22Rv1 (cell line): ENCODE data around the gene POLR2C.

Source experiments
- H3K27ac ChIP-seq: fragments of 450-650 bp; 2 replicates; pipeline ENCODE4 v1.5.1; 2017
- ZFX ChIP-seq: fragments of 450-650 bp; IDR thresholded peaks from 2 replicates; pipeline ENCODE4 v1.6.1; 2017; ENCODE audit warnings: antibody characterized with exemption, borderline replicate concordance
- TF ChIP-seq, protein P1 (sequence below): fragments of 450-650 bp; IDR thresholded peaks from 2 replicates; pipeline ENCODE4 v1.5.1; 2017; ENCODE audit warnings: mild to moderate bottlenecking

Gene POLR2C

DNA sequence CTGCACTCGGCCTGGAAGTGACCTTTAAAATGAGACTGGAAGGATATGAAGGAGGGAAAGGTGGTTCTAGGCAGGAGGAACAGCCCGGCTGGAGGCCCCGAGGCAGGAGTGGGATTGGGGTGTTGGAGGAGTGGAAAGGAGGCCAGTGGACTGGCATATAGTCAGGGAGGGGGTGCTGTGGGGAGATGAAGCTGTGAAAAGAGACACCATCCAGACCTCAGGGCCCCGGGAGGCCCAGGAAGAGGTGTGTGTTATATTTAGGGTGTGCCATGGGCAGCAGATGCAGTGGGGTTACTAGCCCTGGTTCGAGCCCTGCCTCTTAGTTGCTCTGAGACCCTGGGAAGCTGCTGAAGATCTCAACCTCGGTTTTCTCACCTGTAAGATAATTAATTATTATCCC is 42.7 kb downstream of the POLR2C start:
- TF ChIP-seq, protein P1, sequence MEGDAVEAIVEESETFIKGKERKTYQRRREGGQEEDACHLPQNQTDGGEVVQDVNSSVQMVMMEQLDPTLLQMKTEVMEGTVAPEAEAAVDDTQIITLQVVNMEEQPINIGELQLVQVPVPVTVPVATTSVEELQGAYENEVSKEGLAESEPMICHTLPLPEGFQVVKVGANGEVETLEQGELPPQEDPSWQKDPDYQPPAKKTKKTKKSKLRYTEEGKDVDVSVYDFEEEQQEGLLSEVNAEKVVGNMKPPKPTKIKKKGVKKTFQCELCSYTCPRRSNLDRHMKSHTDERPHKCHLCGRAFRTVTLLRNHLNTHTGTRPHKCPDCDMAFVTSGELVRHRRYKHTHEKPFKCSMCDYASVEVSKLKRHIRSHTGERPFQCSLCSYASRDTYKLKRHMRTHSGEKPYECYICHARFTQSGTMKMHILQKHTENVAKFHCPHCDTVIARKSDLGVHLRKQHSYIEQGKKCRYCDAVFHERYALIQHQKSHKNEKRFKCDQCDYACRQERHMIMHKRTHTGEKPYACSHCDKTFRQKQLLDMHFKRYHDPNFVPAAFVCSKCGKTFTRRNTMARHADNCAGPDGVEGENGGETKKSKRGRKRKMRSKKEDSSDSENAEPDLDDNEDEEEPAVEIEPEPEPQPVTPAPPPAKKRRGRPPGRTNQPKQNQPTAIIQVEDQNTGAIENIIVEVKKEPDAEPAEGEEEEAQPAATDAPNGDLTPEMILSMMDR: no peak
- no peak for TF ChIP-seq ZFX
- no peak overlapping the region for H3K27ac ChIP-seq

DNA sequence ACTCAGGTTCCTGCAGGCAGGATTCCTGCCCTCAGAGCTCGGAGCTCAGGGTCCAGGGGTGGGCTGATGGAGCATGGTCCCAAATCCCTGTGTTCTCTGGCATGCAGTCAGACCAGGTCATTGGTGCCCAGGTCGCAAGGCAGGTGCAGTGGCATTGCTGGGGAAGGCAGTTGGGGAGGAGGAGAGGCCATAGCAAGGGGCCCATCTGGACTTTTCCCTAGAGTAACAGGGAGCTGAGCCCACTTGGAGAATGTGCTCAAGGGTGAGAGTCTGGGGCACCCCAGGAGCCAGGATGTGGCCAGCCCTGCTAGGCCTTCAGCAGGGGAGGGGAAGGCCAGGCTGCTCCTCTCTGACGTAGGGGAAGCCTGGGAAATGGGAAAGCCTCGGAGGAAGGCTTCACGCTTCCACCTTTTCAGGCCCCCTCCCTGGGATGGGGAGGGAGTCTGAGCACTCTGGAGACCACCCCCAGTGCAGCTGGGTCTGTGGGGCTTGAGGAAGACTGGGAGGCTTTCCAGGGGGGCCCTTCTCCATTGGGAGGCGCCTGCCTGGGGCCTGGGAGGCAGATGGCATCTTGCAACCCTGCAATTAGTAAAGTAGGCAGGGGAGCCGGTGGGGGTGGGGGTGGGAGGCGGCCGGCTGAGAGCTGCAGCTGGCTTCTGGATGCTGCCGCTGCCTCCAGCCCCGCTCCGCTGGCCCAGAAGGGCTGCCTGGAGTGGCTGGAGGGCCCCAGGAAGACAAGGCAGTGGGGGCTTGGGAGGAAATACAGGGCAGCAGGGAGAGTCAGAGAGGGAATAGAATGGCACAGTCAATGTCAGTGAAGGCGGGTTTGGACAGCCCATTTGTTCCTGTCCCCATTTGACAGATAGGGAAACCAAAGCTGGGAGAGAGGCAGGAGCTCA is 44.9 kb downstream of the POLR2C start:
- TF ChIP-seq ZFX: no peak
- TF ChIP-seq, protein P1: no peak
- no peak overlapping the region for H3K27ac ChIP-seq

DNA sequence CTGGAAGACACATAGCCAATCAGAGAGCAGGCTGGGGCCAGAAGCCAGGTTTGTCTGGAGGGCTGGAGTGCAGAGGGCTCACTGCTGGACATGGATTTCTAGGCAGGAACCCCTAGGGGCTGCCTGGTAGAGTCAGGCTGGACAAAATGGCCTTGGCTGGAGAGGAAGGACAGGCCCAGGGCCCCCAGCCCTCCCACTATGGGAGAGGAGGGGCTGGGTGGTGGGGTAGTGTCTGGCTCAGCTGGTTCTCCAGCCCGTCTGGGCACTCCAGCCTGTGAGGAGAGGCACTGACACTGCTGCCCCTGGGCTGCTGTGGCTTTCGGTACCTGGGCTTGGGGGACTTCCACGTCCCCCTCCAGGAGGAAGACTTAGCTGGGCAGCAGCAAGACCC is 45.6 kb downstream of the POLR2C start:
- TF ChIP-seq, protein P1: no peak
- no peak for TF ChIP-seq ZFX
- H3K27ac ChIP-seq: no peak overlapping the region

DNA sequence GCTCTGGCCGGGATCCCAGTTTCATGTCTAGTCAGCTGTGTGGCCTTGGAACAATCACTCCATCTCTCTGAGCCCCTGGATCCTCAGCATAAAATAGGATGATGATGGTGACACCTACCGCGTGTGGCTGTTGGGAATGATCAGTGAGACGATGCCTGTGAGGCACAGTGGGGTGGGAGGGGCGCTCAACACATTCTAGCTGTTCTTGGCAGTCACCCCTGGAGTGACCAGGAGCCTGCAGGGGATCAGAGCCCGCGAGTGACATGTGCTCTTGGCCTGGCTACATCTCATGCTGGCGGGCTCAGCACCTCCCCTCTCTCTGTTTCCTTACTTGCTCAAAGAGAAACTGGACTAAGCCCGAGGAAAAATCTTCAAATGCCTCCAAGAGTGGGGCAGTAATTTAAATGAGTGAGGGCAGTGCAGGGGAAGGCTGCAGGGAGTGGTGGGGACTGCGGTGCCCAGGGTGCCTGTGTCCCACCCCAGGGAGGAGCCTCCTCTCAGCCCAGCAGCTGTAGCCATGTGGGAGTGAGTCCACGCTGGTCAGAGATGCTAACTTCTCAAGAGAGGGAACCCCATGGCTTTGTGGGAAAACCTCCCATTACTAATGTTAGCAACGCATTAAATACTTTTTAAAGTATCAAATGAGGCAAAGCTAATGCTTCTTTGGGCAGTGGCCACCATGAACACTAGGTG is 46.9 kb downstream of the POLR2C start:
- no peak for TF ChIP-seq ZFX
- TF ChIP-seq, protein P1: no peak
- H3K27ac ChIP-seq: no peak overlapping the region

DNA sequence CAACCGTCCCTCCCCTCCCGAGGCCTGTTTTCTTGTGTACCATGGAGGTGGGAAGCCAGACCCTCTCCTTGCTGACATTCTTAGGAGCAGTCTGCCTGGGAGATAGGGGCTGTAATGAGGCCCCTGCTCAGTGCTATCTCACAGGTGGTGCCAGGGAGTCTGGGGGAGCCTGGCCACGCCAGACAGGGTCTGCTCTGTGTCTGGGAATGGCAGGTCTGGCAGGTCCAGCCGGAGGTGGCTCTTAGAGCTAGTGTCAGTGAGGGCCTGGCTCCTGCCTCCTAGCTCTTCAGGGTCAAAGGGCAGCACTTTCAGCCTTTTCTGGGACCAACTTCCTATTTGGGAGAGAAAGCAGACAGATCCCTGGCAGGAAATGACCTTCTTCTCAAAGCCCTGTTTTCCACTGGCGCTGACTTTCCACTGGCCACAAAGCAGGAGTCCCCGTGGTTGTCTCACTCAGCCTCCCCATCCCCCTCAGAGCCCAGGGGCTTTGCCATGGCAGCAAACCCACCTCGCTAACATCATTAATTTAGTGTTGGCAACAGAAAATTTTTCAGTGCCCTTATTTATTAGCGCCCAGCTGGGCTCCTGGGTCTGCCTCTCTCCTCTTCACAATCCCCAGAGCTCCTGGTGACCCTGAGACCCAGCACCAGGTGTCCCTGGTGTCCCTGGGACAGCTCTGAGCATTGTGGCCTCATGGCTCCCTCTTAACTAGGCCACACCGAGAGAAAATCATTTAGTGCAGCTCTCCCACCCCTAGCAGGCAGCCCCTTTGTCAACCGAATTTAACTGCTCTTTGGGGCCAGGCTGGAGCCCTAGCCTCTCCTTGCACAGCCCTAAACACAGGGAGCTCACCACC is 47.8 kb downstream of the POLR2C start:
- TF ChIP-seq ZFX: no peak
- TF ChIP-seq, protein P1: no peak
- no peak overlapping the region for H3K27ac ChIP-seq

DNA sequence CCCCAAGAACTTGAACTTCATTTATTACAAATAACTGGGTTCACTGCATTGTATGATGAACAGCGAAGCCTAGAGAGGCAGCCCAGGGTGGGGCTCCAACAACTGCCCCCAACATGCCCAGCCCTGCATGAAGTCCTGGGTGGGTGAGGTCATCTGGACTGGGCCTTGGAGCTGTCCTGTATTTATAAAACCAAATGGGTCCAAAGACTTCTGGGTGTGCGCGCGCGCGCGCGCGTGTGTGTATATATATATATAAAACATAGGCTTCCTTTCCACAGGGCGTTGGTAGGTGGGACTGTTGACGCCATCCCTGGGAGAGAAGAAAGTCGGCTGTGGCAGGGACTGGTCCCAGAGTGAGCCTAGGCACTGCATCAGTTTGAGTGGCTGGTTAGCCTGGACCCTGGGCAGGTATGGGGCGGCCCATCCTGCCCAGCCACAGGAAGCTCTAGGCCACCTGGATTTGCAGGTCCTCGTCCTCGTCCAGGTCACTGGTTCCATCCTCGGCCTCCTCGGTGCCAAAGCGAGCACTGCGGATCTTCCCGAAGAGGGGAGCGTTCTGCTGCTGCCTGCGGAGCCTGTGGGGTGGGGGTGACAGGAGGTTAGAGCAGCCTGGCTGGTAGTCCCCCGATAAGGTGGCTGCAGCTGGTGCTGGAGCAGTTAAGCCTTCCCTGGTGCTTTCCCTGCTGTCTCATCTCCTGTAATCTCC is 50.0 kb downstream of the POLR2C start:
- no peak overlapping the region for H3K27ac ChIP-seq
- TF ChIP-seq, protein P1: no peak
- no peak for TF ChIP-seq ZFX
